C1 segment of cervical spinal cord (tissue), 14 donors: ENCODE measurements around the gene PIK3R2.
A peak's percentile ranks its signal among the peaks of the same experiment; 100 is the strongest.
"Not testable (repeated sequence)": the region's sequence is repeated elsewhere in the genome, so short reads cannot be mapped to it uniquely, and the experiment has no call there.

ENCODE experiments used
- DNase-seq, 14 donors: peaks; one replicate each; lab custom pipeline; 2025; lab: John Stamatoyannopoulos, UW

The PIK3R2 gene

DNA sequence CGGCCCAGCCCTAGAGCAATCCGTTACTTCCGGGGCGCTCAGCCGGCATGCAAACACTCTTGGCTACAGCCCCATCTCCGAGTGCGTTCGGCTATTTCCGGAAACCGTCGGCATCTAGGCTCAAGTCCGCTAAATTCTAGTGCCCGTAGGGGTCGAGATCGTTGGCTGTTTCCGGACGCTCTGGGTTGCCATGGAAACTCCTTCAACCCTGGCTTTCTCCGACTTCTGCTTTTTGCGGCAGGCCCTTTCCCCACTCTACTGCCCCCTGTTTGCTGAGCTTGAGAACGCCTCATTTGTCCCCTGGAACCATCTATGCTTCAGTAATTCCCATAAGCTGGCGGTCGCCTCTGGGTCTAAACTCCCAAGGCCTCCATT, 534 bp upstream of the PIK3R2 start:
- peak; percentile 57 to 98 (median 94) for DNase-seq

DNA sequence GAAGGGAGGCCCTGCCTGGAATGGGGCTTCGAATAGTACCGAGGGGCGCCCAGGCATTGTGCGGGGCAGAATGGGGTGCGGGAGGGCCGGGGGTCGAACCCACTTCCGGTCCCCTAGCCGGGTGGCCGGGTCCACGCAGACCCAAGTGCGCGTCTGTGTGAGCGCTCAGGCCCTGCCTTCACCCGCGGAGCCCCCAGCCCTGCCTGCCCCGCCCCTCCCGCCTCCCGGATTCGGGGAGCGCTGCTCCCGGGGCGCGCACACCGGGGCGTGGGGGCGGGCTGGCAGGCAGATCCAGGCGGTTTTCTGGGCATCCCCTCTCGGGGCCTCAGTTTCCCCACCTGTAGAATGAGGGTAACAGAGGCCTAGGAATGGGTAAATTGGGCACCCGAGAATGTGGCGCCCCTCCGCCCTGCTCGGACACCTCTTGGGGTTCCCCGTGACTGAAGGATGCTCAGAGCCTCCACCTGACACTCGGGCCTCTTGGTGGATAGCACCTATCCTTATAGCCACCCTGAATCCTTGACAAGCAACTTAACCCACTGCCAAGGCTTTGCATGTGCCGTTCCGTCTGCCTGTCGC, 682 bp downstream of the PIK3R2 start:
- DNase-seq = peak in 2 of 14 donors; percentile 39 to 51

DNA sequence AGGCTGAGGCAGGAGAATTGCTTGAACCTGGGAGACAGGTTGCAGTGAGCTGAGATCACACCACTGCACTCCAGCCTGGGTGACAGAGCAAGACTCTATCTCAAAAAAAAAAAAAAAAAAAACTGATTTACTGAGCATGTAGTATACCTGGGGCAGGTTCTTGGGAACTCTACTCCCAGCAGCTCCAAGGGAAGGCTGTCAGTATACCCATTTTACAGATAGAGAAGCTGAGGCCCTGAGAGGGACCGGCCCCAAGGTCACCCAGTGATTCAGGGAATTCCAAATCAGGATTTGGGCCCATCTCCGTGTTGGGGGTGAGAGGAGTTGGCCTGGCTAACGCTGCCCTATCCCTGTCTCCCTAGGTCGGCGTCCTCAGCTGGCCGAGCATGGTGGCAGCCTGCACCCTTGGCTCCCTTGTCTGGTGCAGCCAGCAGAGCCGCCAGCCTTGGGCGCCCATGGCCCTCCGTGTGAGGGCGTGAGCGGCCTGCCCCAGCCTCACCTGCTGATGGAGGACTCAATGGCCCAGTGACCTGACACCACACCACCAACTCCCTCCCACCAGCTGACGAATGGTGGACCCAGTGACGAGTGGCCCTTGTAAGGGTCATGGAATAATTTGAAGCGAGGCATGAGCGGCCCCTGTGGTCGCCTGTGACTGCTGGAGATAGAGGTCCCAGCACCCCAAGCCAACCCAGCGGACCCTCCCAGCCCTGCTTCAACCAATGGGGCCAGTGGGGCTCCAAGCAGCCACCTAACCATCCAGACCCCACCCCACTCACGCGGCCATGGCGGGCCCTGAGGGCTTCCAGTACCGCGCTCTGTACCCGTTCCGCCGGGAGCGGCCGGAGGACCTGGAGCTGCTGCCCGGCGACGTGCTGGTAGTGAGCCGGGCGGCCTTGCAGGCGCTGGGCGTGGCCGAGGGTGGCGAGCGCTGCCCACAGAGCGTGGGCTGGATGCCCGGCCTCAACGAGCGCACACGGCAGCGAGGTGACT, 2.4 kb downstream of the PIK3R2 start:
- no peak for DNase-seq

DNA sequence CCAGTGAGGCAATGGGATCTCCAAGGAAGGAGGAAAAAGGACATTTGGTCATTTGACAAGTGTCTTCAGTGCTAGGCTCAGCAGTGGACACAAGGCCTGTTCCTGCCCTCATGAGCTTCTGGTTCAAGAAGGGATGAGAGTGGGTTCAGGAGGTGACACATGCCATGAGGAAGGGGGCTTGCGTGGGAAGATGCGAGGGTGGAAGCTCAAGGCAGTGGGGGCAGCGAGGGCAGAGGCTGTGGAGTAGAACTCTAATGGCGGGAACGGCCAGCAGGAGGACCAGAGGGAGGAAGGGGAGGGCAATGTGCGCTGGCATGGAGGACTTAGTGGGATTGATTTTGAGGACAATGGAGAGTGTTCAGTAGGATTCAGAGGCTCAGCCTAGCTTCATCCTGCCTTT, 3.3 kb downstream of the PIK3R2 start:
- DNase-seq = no peak

DNA sequence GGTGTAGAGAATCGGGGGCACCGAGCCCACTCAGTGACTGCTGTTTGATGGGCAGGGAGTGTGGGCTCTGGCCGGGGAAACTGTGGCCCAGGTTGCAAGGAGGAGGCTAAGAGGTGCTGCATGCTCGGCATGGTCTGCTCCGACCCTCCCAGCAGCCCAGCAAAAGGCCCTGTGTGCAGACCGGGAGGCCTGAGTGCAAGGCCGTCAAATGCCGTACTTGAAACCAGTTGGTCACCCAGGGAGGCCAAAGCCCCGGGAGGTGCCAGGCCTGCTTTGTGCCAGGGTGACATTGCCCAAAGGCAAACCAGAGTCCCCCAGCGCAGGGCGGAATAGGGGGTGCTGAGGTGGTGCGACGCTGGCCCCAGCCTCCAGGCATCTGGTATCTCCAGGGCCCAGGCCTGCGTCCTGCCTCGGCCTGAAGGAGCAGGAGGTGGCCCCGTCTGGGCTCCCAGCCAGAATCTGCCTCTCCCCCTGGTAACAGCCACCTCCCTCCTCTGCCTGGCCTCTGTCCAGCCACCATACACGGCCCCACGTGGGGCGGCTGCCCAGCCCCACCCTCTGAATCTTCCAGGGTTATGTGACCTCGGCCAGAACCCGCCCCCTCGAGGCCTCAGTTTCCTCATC, 4.0 kb downstream of the PIK3R2 start:
- peak in 13 of 14 donors; percentile 11 to 83 (median 57) for DNase-seq

DNA sequence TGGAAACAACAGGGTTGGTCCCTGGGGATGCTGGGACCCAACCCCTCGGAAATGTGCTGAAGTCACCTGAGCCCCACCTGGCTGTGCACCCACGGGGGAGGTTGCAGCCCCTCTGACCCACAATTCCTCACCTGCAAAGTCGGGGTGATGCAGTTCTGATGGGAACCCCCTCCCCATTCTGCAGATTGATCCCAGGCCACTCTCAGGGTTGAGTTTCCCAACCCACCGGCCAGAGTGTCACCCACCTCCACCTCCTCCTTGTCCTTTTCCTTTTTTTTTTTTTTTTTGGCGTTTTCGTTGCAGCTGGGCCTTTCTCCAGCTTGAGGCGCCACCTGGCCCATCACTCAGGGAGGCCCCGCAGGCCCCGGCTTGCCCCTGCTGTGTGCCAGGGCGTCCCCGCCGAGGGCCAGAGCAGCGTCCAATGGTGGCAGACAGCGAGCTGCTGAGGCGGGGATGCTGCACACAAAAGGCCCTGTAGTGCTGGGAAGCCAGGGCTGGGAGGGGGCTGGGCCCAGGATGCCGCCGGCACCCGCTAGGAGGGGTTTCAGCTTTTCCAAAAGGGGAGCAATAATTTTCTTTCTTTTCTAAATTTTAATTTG, 4.6 kb downstream of the PIK3R2 start:
- peak in 12 of 14 donors; percentile 29 to 84 (median 66) for DNase-seq

DNA sequence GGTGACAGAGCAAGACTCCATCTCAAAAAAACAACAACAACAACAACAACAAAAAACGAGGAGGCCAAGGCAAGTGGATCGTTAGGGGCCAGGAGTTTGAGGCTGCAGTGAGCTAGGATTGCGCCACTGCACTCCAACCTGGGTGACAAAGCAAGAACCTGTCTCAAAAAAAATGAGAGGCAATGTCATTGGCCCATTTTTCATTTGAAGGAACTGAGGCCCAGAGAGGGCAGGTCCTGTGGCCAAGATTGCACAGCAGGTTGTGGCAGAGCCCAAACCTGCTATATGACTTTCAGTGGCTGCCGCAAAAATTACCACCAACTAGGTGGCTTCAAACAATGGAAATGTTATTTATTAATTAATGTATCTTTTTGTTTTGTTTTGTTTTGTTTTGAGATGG, 5.5 kb downstream of the PIK3R2 start:
- no peak for DNase-seq

DNA sequence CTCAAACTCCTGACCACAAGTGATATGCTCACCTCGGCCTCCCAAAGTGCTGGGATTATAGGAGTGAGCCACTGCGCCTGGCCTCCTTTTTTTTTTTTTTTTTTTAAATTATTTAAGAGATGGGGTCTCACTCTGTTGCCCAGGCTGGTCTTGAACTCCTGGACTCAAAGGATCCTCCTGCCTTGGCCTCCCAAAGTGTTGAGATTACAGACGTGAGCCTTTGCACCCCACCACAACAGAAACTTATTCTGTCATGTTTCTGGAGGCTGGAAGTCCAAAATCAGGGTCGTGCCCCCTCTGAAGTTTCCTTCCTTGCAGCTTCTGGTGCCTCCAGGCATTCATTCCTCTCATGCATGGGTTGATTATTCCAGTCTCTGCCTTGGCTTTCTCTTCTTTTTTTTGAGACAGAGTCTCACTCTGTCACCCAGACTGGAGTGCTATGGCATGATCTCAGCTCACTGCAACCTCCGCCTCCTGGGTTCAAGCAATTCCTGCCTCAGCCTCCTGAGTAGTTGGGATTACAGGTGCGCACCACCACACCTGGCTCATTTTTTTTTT, 6.2 kb downstream of the PIK3R2 start:
- DNase-seq = not testable (repeated sequence)

DNA sequence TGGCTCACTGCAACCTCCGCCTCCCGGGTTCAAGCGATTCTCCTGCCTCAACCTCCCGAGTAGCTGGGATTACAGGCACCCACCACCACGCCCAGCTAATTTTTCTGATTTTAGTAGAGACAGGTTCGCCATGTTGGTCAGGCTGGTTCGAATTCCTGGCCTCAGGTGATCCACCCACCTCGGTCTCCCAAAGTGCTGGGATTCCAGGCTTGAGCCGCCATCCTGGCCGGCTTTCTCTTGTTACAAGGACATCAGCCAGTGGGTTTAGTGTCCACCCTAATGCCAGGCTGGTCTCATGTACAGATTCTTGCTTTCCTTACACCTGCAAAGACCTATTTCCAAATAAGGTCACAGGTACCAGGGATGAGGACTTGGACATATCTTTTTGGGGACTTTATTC, 6.8 kb downstream of the PIK3R2 start:
- no peak for DNase-seq

DNA sequence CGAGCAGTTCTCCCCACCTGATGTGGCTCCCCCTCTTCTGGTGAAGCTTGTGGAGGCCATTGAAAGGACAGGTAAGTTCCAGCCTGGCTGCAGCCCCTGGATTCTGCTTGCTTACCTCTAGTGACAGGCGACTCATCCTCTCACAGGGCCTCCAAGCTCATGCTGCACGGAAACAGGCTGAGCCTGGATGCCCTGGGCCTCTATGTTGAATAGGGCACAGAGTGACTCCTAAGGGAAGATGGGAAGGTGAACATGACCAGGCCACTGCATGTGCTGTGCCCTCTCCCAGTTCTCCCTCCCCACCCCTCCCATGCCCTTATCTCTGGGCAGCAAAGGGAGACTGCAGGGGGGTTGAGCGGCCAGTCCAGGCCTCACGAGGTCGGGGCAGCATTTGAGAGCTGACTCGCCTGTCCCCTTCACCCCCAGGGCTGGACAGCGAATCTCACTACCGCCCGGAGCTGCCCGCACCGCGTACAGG, 7.6 kb downstream of the PIK3R2 start:
- no peak for DNase-seq

DNA sequence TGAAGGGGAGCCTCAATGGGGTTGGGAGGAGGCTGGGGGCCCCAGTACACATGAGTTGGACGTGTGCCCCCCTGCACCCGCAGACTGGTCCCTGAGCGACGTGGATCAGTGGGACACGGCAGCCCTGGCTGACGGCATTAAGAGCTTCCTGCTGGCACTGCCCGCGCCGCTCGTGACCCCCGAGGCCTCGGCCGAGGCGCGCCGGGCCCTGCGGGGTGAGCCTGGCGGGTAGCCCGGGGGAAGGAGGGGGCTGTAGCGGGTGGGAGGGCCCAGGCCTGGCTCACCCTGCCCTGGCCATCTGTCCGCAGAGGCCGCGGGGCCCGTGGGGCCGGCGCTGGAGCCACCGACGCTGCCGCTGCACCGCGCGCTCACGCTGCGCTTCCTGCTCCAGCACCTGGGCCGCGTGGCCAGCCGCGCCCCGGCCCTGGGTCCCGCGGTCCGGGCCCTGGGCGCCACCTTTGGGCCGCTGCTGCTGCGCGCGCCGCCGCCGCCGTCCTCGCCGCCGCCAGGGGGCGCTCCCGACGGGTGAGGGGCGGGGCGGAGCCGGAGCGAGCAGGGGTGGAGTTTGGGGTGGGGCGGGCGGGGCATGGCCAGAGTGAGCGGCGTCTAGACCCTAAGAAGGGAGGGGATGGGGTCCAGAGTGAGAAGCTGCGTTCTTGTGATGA, 8.1 kb downstream of the PIK3R2 start:
- DNase-seq = peak in 13 of 14 donors; percentile 18 to 87 (median 50)

DNA sequence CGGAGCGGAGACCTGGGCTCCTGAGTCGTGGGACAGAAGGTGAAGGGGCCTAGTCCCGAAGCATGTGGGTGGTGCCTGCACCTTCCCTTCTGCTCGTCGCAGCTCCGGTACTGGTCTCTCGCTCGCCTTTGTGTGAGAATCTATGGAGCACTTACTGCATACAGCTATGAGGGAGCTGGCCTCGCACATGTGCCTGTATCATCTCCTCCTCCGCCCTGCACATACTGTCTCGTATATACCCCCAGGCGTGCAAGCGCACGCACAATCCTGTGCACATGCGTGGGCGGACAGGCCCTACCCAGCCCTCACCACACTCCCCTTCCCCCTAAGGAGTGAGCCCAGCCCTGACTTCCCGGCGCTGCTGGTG, 8.7 kb downstream of the PIK3R2 start:
- DNase-seq = no peak

DNA sequence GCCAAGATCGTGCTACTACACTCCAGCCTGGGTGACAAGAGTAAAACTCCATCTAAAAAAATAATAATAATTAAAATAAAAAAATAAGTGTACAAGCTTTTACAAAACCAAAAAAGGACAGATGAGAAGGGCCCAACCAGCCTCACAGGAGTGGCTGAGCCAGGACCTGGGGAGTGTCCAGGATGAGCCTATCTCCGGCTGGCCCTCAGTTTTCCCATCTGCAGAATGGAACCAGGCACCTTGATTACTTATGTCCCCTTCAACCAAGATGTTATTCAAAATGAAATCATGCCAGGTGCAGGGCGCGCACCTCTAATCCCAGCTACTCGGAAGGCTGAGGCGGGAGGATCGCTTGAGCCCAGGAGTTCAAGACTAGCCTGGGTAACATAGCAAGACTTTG, 11.1 kb downstream of the PIK3R2 start:
- DNase-seq = no peak

DNA sequence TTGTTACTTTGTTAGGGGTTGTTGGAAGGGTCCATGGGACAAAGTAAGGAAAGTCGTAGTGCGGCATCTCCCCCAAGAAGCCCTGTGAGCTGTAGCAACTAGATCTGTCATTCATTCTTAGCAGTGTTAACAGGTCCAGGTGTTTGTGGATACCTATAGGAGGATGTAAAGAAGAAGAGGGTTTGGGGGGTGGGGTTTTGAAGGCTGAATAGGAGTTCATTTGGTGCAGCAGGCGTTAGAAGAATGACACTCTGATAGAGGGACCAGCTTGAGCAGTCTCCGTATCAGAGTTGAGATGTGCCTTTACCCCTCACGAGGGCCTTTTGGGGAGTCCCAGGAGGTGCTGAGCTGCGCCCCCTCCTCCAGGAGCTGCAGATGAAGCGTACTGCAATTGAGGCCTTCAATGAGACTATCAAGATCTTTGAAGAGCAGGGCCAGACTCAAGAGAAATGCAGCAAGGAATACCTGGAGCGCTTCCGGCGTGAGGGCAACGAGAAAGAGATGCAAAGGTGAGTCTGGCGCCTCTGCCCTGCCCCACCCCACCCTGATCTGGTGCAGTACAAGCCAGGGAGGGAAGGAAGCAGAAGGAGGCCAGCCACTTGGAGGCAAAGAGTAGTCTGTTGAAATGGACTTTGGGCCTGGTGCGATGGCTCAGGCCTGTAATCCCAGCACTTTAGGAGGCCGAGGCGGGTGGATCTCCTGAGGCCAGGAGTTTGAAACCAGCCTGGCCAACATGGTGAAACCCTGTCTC, 13.0 kb downstream of the PIK3R2 start:
- no peak for DNase-seq

DNA sequence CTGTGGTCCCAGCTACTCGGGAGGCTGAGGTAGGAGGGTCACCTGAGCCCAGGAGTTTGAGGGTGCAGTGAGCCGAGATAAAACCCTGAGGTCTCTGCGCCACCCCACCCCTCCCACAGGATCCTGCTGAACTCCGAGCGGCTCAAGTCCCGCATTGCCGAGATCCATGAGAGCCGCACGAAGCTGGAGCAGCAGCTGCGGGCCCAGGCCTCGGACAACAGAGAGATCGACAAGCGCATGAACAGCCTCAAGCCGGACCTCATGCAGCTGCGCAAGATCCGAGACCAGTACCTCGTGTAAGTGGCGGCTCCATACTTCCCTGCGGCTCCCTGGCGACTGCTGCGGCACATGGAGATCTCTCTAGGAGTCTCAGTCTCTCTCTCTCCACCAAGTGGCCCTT, 14.0 kb downstream of the PIK3R2 start:
- no peak for DNase-seq

DNA sequence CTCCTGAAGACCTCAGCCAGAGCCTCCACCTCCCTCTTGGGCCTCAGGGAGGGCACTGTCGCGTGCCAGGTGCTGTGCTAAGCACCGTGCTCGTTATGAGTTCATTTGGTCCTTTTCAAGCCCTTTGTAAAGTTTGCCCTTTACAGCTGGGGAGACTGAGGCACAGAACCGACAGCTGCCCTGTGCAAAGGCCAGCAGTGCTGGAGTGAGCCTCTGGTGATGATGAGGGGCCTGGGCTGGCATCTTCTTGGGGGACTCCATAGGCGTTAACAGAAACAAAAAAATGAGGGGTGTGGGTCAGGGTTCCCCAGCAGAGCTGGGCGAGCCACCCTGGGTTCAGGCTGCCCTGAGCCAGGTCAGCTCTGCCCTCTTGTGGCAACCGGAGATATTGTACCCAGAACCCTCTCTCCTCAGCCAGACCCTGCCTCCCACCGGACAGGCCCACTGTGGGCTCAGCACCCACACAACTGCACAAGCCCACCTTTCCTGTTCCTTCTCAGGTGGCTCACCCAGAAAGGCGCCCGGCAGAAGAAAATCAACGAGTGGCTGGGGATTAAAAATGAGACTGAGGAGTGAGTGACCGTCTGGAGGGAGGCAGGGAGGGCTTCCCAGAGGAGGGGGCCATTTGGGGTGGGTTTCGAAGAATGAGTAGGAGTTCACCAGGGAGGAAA, 15.1 kb downstream of the PIK3R2 start:
- peak in 4 of 14 donors; percentile 6 to 45 (median 23) for DNase-seq

DNA sequence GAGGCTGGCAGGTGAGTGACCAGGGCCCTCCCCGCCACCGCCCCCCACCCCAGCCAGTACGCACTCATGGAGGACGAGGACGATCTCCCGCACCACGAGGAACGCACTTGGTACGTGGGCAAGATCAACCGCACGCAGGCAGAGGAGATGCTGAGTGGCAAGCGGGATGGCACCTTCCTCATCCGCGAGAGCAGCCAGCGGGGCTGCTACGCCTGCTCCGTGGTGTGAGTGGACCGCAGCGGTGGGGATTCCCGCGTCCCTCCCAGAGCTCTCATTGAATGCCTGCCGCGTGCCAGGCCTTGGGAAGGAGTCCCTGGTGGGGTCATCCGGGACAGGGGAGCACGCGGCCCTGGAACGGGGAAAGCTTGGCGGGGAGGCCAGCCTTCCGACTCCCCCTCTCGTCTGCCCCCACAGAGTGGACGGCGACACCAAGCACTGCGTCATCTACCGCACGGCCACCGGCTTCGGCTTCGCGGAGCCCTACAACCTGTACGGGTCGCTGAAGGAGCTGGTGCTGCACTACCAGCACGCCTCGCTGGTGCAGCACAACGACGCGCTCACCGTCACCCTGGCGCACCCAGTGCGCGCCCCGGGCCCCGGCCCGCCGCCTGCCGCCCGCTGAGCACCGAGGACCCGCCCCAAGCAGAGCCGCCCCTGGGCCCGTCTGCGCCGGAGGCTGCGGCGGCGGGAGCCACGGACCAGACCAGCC, 15.9 kb downstream of the PIK3R2 start:
- no peak for DNase-seq

DNA sequence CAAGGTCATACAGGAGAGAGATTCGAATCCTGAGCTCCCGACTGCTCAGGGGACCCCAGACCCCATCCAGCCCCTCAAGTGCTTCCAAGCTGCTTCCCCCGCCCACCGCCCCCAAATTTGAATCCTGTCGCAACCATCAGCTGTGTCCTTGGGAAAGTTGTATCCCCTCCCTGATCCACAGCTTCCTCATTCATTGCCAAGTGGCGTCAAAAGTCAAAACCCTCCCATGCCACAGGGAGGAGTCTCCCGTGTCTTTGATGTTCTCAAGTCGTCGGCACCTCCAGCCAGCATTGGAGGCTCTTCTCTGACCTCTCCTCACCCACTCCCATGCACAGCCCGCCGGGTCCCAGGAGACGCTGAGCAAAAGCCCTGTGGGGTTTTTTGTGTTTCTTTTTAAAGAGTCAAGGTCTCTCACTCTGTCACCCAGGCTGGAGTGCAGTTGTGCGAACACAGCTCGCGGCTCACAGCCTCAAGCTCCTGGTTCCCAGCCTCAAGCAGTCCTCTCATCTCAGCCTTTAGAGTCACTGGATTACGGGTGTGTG, 17.8 kb downstream of the PIK3R2 start:
- DNase-seq = peak in 3 of 14 donors; percentile 15 to 20 (median 15)
